ENCODE measurements around the gene CCDC60.

DNA sequence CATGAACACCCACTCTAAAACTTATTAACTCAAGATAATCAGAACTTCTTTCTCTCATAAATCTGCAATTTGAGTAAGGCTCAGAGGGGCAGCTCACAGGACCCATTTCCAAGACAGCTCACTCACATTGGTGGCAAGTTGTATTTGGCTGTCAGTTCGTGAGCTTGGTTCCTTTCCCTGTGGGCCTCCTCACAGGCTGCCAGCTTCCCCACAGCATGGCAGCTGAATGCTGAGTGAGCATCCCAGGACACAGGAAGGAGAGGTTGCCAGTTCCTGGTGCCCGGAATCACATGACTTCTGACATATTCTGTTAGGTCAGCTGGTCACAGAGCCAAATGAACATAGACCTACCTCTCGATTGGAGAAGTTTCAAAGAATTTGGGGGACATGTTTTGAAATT lies 142.4 kb downstream of the CCDC60 start:
- TF ChIP-seq, protein P1, sequence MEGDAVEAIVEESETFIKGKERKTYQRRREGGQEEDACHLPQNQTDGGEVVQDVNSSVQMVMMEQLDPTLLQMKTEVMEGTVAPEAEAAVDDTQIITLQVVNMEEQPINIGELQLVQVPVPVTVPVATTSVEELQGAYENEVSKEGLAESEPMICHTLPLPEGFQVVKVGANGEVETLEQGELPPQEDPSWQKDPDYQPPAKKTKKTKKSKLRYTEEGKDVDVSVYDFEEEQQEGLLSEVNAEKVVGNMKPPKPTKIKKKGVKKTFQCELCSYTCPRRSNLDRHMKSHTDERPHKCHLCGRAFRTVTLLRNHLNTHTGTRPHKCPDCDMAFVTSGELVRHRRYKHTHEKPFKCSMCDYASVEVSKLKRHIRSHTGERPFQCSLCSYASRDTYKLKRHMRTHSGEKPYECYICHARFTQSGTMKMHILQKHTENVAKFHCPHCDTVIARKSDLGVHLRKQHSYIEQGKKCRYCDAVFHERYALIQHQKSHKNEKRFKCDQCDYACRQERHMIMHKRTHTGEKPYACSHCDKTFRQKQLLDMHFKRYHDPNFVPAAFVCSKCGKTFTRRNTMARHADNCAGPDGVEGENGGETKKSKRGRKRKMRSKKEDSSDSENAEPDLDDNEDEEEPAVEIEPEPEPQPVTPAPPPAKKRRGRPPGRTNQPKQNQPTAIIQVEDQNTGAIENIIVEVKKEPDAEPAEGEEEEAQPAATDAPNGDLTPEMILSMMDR (IDR thresholded peaks at IDR 0.05 in 2 of 3, conservative IDR thresholded peaks at IDR 0.05 in 1 of 3; ENCODE audit: borderline replicate concordance in 1 of 3, insufficient read depth in 1 of 3, low read depth in 2 of 3, low read length in 2 of 3) = no peak
- TF ChIP-seq POLR2A (IDR thresholded peaks at IDR 0.05; ENCODE audit: borderline replicate concordance, extremely low read depth, insufficient read depth, insufficient read length) (no peak), ELF1 (IDR thresholded peaks at IDR 0.05; ENCODE audit: borderline replicate concordance, low read depth) (no peak), SIN3A (IDR thresholded peaks at IDR 0.05; ENCODE audit: low read depth) (no peak), ZNF274 (IDR thresholded peaks at IDR 0.05; ENCODE audit: low read depth, low read length) (no peak), FOSL1 (IDR thresholded peaks at IDR 0.05; ENCODE audit: low read depth) (no peak), RAD21 (IDR thresholded peaks at IDR 0.05; ENCODE audit: low read depth) (no peak), YY1 (IDR thresholded peaks at IDR 0.05; ENCODE audit: extremely low read depth, insufficient replicate concordance, low read depth, low read length) (peak; percentile 55), POLR2AphosphoS5 (IDR thresholded peaks at IDR 0.05; ENCODE audit: low read depth, low read length) (no peak), TCF7L2 (IDR thresholded peaks at IDR 0.05; ENCODE audit: borderline replicate concordance, extremely low read depth, insufficient read depth, insufficient read length) (no peak)
- TF ChIP-seq, protein P2, sequence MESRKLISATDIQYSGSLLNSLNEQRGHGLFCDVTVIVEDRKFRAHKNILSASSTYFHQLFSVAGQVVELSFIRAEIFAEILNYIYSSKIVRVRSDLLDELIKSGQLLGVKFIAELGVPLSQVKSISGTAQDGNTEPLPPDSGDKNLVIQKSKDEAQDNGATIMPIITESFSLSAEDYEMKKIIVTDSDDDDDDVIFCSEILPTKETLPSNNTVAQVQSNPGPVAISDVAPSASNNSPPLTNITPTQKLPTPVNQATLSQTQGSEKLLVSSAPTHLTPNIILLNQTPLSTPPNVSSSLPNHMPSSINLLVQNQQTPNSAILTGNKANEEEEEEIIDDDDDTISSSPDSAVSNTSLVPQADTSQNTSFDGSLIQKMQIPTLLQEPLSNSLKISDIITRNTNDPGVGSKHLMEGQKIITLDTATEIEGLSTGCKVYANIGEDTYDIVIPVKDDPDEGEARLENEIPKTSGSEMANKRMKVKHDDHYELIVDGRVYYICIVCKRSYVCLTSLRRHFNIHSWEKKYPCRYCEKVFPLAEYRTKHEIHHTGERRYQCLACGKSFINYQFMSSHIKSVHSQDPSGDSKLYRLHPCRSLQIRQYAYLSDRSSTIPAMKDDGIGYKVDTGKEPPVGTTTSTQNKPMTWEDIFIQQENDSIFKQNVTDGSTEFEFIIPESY (IDR thresholded peaks at IDR 0.05; ENCODE audit: extremely low read depth, insufficient replicate concordance, low read length) = no peak

Measured in HCT116 (cell line).